GM12801 (cell line): Measurements from ENCODE around the gene CMTR2.

ENCODE experiments used
- CTCF ChIP-seq: IDR thresholded peaks from one replicate; pipeline ENCODE4 v1.5.1; 2011; ENCODE audit warnings: control low read depth; ENCODE audit not compliant: insufficient read length; ENCODE audit errors: extremely low read depth

CMTR2 gene

GRCh38 chr16:71311553-71312158 is 22.5 kb upstream of the CMTR2 start:
- no peak for TF ChIP-seq CTCF

GRCh38 chr16:71303938-71304337 is 14.7 kb upstream of the CMTR2 start:
- TF ChIP-seq CTCF = no peak

GRCh38 chr16:71297341-71297634 is 8.1 kb upstream of the CMTR2 start:
- no peak for TF ChIP-seq CTCF

GRCh38 chr16:71296584-71297340 is 7.6 kb upstream of the CMTR2 start:
- no peak for TF ChIP-seq CTCF

GRCh38 chr16:71295950-71296349 is 6.7 kb upstream of the CMTR2 start:
- TF ChIP-seq CTCF = no peak

- no peak for TF ChIP-seq CTCF
These were observed 4.7 kb upstream of the CMTR2 start for GRCh38 chr16:71293919-71294318.

GRCh38 chr16:71289732-71290062 is 495 bp upstream of the CMTR2 start:
- no peak for TF ChIP-seq CTCF
